Measurements from ENCODE around the gene IDH3B.
A peak's percentile ranks its signal among the peaks of the same experiment; 100 is the strongest.

Gene IDH3B

GRCh38 chr20:2663887-2664719, at the start of gene IDH3B:
Gene IDH3B, minus strand, starts transcription at chr20:2664216. Its CDS starts 28 bp downstream, at chr20:2664188.
- H3K4me1 Mint-ChIP-seq: peaks cover 19% of the 10 kb centered on the region
- peak within 1 kb of the TSS; percentile 95 for H3K27ac Mint-ChIP-seq
- peak within 1 kb of the TSS; percentile 90 for H3K4me3 Mint-ChIP-seq
- peaks cover 10% of the 10 kb centered on the region for H3K36me3 Mint-ChIP-seq
- H3K27me3 Mint-ChIP-seq: no peaks in the 10 kb centered on the region
- H3K9me3 Mint-ChIP-seq: no peaks in the 10 kb centered on the region

GRCh38 chr20:2713285-2713684, 49.3 kb upstream of the IDH3B start:
- no peak overlapping the region for H3K4me3 Mint-ChIP-seq
- no peaks in the 10 kb centered on the region for H3K4me1 Mint-ChIP-seq
- no peaks in the 10 kb centered on the region for H3K27me3 Mint-ChIP-seq

DNA sequence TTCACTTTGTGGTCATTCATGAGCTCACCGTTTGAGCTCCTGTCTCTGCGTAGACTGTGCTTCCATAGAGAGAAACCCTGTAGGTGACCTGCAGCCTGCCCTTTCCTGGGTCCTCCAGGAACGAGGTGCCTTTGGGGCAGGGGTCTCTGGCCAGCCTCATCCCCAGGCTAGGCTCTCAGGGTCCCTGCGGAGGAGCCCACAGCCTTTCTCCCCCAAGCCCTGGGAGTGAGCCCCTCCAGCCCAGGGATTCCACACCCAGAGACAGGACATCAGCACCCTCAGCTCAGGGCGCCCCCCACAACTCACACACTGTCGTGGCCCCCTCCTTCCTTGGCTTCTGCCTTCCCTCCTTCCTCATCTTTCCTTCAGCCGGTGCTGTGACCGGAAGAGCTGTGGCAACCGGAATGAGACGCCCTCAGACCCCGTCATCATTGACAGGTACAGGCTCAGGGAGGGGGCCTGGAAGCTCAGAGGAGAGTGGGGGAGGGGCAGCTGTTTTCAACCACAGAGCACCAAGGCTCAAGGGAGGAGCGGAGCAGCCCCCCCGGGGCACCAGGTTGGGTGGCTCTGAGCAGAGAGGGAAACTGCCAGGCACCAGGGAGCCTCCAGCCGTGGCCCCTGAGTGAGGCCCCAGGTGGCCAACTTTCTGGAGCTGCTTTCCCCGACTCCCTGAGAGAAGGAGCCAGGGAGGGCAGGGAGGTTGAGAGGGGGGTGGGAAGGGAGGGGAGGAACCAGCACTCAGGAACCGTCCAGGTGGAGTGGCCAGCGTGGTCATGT, 45.4 kb upstream of the IDH3B start:
- H3K4me1 Mint-ChIP-seq: no peaks in the 10 kb centered on the region
- no peaks in the 10 kb centered on the region for H3K36me3 Mint-ChIP-seq
- no peak overlapping the region for H3K27ac Mint-ChIP-seq
- no peak overlapping the region for H3K4me3 Mint-ChIP-seq
- H3K9me3 Mint-ChIP-seq: no peaks in the 10 kb centered on the region
- no peaks in the 10 kb centered on the region for H3K27me3 Mint-ChIP-seq

More at GRCh38 chr20:2713285-2713684, 49.3 kb upstream of the IDH3B start:
- peaks cover 2% of the 10 kb centered on the region for H3K36me3 Mint-ChIP-seq
- no peaks in the 10 kb centered on the region for H3K9me3 Mint-ChIP-seq
- no peak overlapping the region for H3K27ac Mint-ChIP-seq

DNA sequence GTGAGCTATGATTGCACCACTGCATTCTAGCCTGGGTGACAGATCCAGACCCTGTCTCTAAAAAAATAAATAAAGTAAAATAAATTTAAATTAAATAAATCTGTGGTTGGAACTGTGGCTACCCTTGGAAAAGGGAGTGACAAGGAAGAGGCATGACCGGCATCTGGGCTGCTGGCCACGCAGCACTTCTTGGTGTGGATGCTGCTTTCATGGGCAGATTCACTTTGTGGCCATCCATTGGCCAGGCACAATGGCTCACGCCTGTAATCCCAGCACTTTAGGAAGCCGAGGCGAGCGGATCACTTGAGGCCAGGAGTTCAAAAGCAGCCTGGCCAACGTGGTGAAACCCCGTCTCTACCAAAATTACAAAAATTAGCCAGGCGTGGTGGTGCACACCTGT, 44.6 kb upstream of the IDH3B start:
- Mint-ChIP-seq H3K27me3 (no peaks in the 10 kb centered on the region), H3K9me3 (no peaks in the 10 kb centered on the region), H3K4me3 (no peak overlapping the region), H3K4me1 (no peaks in the 10 kb centered on the region), H3K36me3 (no peaks in the 10 kb centered on the region), H3K27ac (no peak overlapping the region)

DNA sequence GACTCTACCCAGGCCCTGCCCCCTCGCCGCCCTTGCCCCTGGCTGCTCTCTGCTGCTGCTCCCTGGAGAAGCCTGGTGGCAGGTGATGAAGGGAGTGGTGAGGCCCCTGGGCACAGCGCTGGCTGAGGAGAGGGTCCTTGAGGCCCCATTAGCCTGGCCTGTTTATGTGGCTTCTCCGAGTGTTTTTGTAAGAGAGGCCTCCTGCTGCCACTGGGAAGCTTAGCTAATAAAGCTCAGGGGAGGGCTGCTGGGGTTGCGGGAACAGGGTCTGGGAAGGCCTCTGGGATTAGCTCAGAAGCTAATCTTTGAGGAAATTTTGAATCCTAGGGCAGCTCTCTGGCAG, 44.0 kb upstream of the IDH3B start:
- Mint-ChIP-seq H3K27me3 (no peaks in the 10 kb centered on the region), H3K4me3 (no peak overlapping the region), H3K27ac (no peak overlapping the region), H3K4me1 (no peaks in the 10 kb centered on the region), H3K9me3 (no peaks in the 10 kb centered on the region), H3K36me3 (no peaks in the 10 kb centered on the region)

DNA sequence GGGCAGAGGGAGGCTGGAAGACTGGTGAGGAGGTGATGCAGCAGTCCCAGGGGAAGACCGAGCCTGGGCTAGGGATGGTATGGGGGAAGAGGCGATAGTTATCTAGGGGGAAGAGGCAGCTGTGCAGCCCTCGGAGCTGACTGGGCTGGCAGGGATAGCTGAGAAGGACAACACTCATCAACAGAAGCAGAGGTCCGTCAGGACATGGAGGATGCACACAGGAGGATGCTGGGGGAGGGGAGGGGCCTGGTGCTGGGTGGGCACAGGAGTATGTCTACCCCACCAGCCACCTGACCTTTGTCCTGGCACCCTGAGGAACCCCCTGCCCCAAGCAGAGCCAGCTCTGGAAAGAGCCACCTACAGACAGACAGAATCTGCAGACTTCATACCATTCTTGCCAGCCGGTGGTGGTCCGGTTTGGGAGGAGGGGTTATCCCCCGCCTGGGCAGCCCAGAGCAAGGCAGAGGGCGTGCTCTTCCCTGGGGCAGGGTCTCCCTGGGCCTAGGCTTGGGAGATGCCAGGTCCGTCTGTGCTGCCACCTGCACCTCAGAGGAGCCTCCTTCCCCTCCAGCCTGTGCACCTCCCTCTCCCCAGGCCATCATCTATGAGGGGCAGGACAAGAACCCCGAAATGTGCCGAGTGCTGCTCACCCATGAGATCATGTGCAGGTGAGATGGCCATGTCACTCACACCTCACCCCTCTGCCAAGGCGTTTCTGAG, 43.5 kb upstream of the IDH3B start:
- no peak overlapping the region for H3K27ac Mint-ChIP-seq
- H3K9me3 Mint-ChIP-seq: no peaks in the 10 kb centered on the region

DNA sequence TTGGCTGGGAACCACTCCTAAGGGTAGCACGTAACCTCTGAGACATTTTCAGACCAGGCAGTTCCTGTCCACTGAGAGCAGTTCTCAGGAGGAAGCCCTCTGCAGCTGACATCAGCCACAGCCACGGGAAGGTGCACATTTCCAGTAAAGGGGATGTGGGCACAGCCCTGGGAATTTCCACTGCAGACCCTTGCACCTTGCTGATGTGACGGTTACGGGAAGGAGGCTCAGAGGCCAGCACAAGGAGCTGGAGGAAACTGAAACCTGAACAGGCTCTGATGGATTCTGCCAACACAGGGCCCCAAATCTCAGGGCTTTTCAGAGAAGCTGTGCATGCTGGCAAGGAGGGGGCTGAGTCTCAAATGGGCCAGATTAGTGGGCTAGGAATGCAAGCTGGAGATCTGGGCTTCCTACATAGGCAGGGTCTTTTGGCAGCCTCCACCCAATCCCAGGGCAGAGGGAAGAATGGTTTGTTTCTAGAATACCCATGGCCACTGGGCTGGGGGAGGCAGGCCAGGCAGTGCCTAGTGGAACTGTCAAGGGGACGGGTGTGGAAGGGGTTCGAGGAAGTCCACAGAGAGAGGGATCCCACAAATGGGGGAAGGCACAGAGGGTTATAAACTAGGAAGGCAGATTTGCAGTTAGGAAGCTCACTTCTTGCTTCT, 42.8 kb upstream of the IDH3B start:
- Mint-ChIP-seq H3K27ac (no peak overlapping the region), H3K4me1 (no peaks in the 10 kb centered on the region), H3K36me3 (no peaks in the 10 kb centered on the region), H3K9me3 (no peaks in the 10 kb centered on the region), H3K27me3 (no peaks in the 10 kb centered on the region), H3K4me3 (no peak overlapping the region)

More for the DNA sequence above, 43.5 kb upstream of the IDH3B start:
- H3K4me1 Mint-ChIP-seq: no peaks in the 10 kb centered on the region
- H3K27me3 Mint-ChIP-seq: no peaks in the 10 kb centered on the region
- H3K4me3 Mint-ChIP-seq: no peak overlapping the region
- no peaks in the 10 kb centered on the region for H3K36me3 Mint-ChIP-seq

GRCh38 chr20:2705931-2706645, 42.1 kb upstream of the IDH3B start:
- H3K4me1 Mint-ChIP-seq: no peaks in the 10 kb centered on the region
- H3K27me3 Mint-ChIP-seq: no peaks in the 10 kb centered on the region
- H3K9me3 Mint-ChIP-seq: no peaks in the 10 kb centered on the region
- H3K36me3 Mint-ChIP-seq: no peaks in the 10 kb centered on the region
- no peak overlapping the region for H3K27ac Mint-ChIP-seq
- H3K4me3 Mint-ChIP-seq: no peak overlapping the region

GRCh38 chr20:2703716-2704475, 39.9 kb upstream of the IDH3B start:
- H3K4me3 Mint-ChIP-seq: no peak overlapping the region
- no peak overlapping the region for H3K27ac Mint-ChIP-seq
- no peaks in the 10 kb centered on the region for H3K36me3 Mint-ChIP-seq
- H3K9me3 Mint-ChIP-seq: no peaks in the 10 kb centered on the region
- H3K27me3 Mint-ChIP-seq: no peaks in the 10 kb centered on the region
- no peaks in the 10 kb centered on the region for H3K4me1 Mint-ChIP-seq

DNA sequence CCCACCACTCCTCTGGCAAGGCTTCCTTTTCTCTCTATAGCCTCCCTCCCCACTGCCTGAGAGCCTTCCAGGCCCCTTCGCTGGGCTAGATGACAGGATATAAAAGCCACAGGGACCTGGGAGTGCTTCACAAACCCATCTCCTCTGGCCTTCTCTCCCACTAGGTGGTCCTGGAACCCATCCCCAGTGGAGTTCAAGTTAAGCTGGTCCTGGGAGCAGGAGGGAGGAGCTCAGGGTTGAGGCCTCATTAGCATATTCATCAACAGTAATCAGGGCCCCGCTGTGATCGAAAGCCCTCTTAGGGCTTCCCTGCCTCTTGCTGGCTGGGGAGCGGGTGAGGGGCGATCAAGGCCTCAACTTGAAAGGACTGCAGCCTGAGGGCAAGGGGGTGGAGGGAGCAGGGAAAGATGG, 37.7 kb upstream of the IDH3B start:
- no peaks in the 10 kb centered on the region for H3K27me3 Mint-ChIP-seq
- no peaks in the 10 kb centered on the region for H3K36me3 Mint-ChIP-seq
- no peaks in the 10 kb centered on the region for H3K4me1 Mint-ChIP-seq
- H3K4me3 Mint-ChIP-seq: no peak overlapping the region
- H3K9me3 Mint-ChIP-seq: no peaks in the 10 kb centered on the region
- no peak overlapping the region for H3K27ac Mint-ChIP-seq

- Mint-ChIP-seq H3K36me3 (no peaks in the 10 kb centered on the region), H3K9me3 (no peaks in the 10 kb centered on the region), H3K27ac (no peak overlapping the region), H3K27me3 (peaks cover under 1% of the 10 kb centered on the region), H3K4me3 (no peak overlapping the region), H3K4me1 (no peaks in the 10 kb centered on the region)
Measured at GRCh38 chr20:2700913-2701620, 37.1 kb upstream of the IDH3B start.

DNA sequence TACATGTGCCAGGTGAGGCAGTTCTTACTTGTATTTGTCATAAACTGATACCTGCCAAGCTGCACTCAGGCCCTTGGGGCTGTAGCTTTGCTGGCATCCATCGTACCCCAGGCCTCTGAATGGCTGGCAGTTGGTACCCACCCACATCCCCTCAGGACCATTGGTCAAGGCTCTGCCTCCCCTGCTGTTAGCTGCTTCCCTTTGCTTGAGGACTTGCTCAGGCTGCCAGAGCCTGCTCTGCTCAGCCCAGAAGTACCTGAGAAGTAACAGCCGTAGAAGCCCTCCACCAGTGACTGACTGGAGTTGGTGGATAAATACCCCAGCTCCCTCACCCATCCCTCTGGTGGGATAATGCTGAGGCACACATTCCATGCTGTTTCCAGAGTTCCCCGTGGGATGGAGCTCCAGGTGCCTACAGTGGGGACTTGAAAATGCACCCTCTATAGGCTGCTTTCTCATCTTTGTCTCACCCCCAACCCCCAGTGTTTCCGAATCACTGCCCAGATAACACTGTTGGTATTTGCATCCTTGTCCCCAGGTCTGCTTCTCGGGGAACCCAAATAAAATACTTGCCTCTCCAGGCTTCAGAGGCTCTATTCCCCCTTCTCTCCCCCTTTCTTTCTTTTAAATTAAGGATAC, 35.9 kb upstream of the IDH3B start:
- Mint-ChIP-seq H3K27me3 (peaks cover 6% of the 10 kb centered on the region), H3K4me3 (no peak overlapping the region), H3K36me3 (peaks cover 1% of the 10 kb centered on the region), H3K9me3 (no peaks in the 10 kb centered on the region), H3K27ac (no peak overlapping the region), H3K4me1 (no peaks in the 10 kb centered on the region)

- Mint-ChIP-seq H3K36me3 (peaks cover 1% of the 10 kb centered on the region), H3K9me3 (no peaks in the 10 kb centered on the region), H3K27ac (no peak overlapping the region), H3K4me1 (no peaks in the 10 kb centered on the region), H3K4me3 (no peak overlapping the region), H3K27me3 (peaks cover 9% of the 10 kb centered on the region)
Measured at GRCh38 chr20:2698912-2699311, 34.9 kb upstream of the IDH3B start.

Measured in activated naive CD4-positive, alpha-beta T cell treated with anti-CD3 and anti-CD28 coated beads, Interleukin-2, amount 50 U/mL, for 24 hours (primary cell).